Bronchial smooth muscle cell (primary cell): ENCODE results near the gene CENPU. TPM values are rescaled to one million over a fixed set of nuclear protein-coding genes. Genes with fewer than 3 reads are reported as not detected.

ENCODE experiments used
- total RNA-seq: library from RNA; depleted of rRNA; stranded (reverse); fragments of >200 nt; gene quantifications from 2 replicates; pipeline ENCODE4 v1.2.1, GENCODE V29; 2014

Gene CENPU
- 0.60 and 3.9 TPM in 2 replicates for total RNA-seq

GRCh38 chr4:184733654-184734524, at the start of gene CENPU:
TSS of gene CENPU (minus strand) at chr4:184734096. CDS start at chr4:184734062, 34 bp downstream.

GRCh38 chr4:184649026-184649970, 84.6 kb downstream of the CENPU start, which contains the start of the genes CASP3 and PRIMPOL:
TSS of gene CASP3 (minus strand) at chr4:184649447. CDS start at chr4:184638453, 10,994 bp downstream.
TSS of gene PRIMPOL (plus strand) at chr4:184649738. CDS start at chr4:184657141, 7,403 bp downstream.

Other genes with a start within 250 kb of the CENPU start
- 11.2 and 19.5 TPM in 2 replicates for gene CASP3, start 84.6 kb downstream of the CENPU start, total RNA-seq
- 8.2 and 12.6 TPM in 2 replicates for gene PRIMPOL, start 84.4 kb downstream of the CENPU start, total RNA-seq
- gene ACSL1, start 91.9 kb upstream of the CENPU start, total RNA-seq = 17.5 and 25.7 TPM in 2 replicates